ENCODE data around the gene PMF1. TPM values are rescaled to one million over a fixed set of nuclear protein-coding genes. Genes with fewer than 3 reads are reported as not detected.

Gene PMF1
- total and polyA plus RNA-seq, 2 experiments from 2014 or later: 112 to 118 TPM

GRCh38 chr1:156236164-156236563 is 23.4 kb downstream of the PMF1 start:
- Mint-ChIP-seq H3K9me3 (no peaks in the 10 kb centered on the region), H3K4me3 (no peak overlapping the region), H3K4me1 (no peaks in the 10 kb centered on the region), H3K27me3 (ENCODE audit: insufficient read depth, low read depth, poor library complexity) (peaks cover 14% of the 10 kb centered on the region), H3K27ac (no peak overlapping the region), H3K36me3 (ENCODE audit: low read depth) (peaks cover 50% of the 10 kb centered on the region)
- no peaks in the 10 kb centered on the region for H3K4me1 ChIP-seq (ENCODE audit: insufficient read depth)
- H2AFZ ChIP-seq: no peak overlapping the region
- H3K4me2 ChIP-seq: no peak overlapping the region
- no peaks in the 10 kb centered on the region for H4K20me1 ChIP-seq (replicated peaks; ENCODE audit: insufficient read depth)
- H3F3A ChIP-seq (replicated peaks; ENCODE audit: low read depth): 0 out of 2 replicates have a peak, but pooled peaks cover 7% of the 10 kb centered on the region
- peaks cover 12% of the 10 kb centered on the region for H3K36me3 ChIP-seq (ENCODE audit: insufficient read depth)
- no peaks in the 10 kb centered on the region for H3K79me2 ChIP-seq (replicated peaks; ENCODE audit: insufficient read depth)
- no peaks in the 10 kb centered on the region for H3K9me2 ChIP-seq (ENCODE audit: insufficient read depth)
- TF ChIP-seq CTCF (conservative IDR thresholded peaks at IDR 0.05; ENCODE audit: low read depth in 2 of 2): no peak
- TF ChIP-seq REST (IDR thresholded peaks at IDR 0.05; ENCODE audit: unreplicated experiment): no peak
- no peak for TF ChIP-seq STAT1 (IDR thresholded peaks at IDR 0.05; ENCODE audit: unreplicated experiment)
- TF ChIP-seq NANOG (IDR thresholded peaks at IDR 0.05; ENCODE audit: borderline replicate concordance): no peak
- TF ChIP-seq POLR2AphosphoS5 (IDR thresholded peaks at IDR 0.05; ENCODE audit: low read depth): no peak
- H3K4me3 ChIP-seq: no peak overlapping the region
- H3K27ac ChIP-seq (ENCODE audit: low read depth): no peak overlapping the region
- no peak for ATAC-seq
- no peak for DNase-seq (ENCODE audit: low spot score)
- H3K27me3 ChIP-seq (ENCODE audit: insufficient read depth): no peaks in the 10 kb centered on the region

- no peaks in the 10 kb centered on the region for H3K9me3 Mint-ChIP-seq
- no peak overlapping the region for H3K4me3 ChIP-seq
- no peak overlapping the region for H2AFZ ChIP-seq
- DNase-seq (ENCODE audit: low spot score) (no peak), ATAC-seq (no peak)
- 0 out of 2 replicates have a peak, but pooled peaks cover 2% of the 10 kb centered on the region for H3F3A ChIP-seq (replicated peaks; ENCODE audit: low read depth)
- peaks cover 50% of the 10 kb centered on the region for H3K36me3 Mint-ChIP-seq (ENCODE audit: low read depth)
- no peaks in the 10 kb centered on the region for H3K4me1 ChIP-seq (ENCODE audit: insufficient read depth)
- H3K4me1 Mint-ChIP-seq: no peaks in the 10 kb centered on the region
- no peak overlapping the region for H3K27ac ChIP-seq (ENCODE audit: low read depth)
- H4K20me1 ChIP-seq (replicated peaks; ENCODE audit: insufficient read depth): no peaks in the 10 kb centered on the region
- H3K4me3 Mint-ChIP-seq: no peak overlapping the region
- no peak overlapping the region for H3K27ac Mint-ChIP-seq
- no peak overlapping the region for H3K4me2 ChIP-seq
- H3K9me2 ChIP-seq (ENCODE audit: insufficient read depth): no peaks in the 10 kb centered on the region
- H3K79me2 ChIP-seq (replicated peaks; ENCODE audit: insufficient read depth): no peaks in the 10 kb centered on the region
- peaks cover 11% of the 10 kb centered on the region for H3K27me3 Mint-ChIP-seq (ENCODE audit: insufficient read depth, low read depth, poor library complexity)
- H3K36me3 ChIP-seq (ENCODE audit: insufficient read depth): peaks cover 12% of the 10 kb centered on the region
- H3K27me3 ChIP-seq (ENCODE audit: insufficient read depth): no peaks in the 10 kb centered on the region
- TF ChIP-seq ZNF462 (CRISPR knock-in tag; IDR thresholded peaks at IDR 0.05): no peak
- TF ChIP-seq ZNF114 (CRISPR knock-in tag; IDR thresholded peaks at IDR 0.05): no peak
- no peak for TF ChIP-seq STAT1 (IDR thresholded peaks at IDR 0.05; ENCODE audit: unreplicated experiment)
- TF ChIP-seq JUNB (IDR thresholded peaks at IDR 0.05; ENCODE audit: unreplicated experiment): no peak
- no peak for TF ChIP-seq CTCF (conservative IDR thresholded peaks at IDR 0.05; ENCODE audit: low read depth in 2 of 2)
Observed at GRCh38 chr1:156238248-156238647, 25.4 kb downstream of the PMF1 start.
